GM21367 (cell line): ENCODE data around the gene EGR1.

ENCODE experiments used
- ATAC-seq: cut with Tn5 transposase; IDR thresholded peaks from one replicate; pipeline ENCODE4 v1.9.1; 2021; ENCODE audit not compliant: unreplicated experiment

EGR1 gene

GRCh38 chr5:138465261-138466124 is at the start of gene EGR1:
EGR1 (plus strand) TSS chr5:138465479; CDS start chr5:138465762, 283 bp downstream.
- ATAC-seq = peak; percentile 42

GRCh38 chr5:138418444-138418843 is 46.8 kb upstream of the EGR1 start:
- ATAC-seq = no peak

GRCh38 chr5:138425079-138425478 is 40.2 kb upstream of the EGR1 start:
- no peak for ATAC-seq

- ATAC-seq = no peak
Measured at GRCh38 chr5:138435943-138436342, 29.3 kb upstream of the EGR1 start.

- no peak for ATAC-seq
Measured at GRCh38 chr5:138438003-138438723, 27.1 kb upstream of the EGR1 start.

- ATAC-seq = peak; percentile 61
Measured at GRCh38 chr5:138438724-138439476, 26.4 kb upstream of the EGR1 start, which contains the start of gene REEP2. REEP2 (plus strand) TSS chr5:138439057; CDS start chr5:138439209, 152 bp downstream.

GRCh38 chr5:138439477-138440158 is 25.7 kb upstream of the EGR1 start:
- no peak for ATAC-seq

GRCh38 chr5:138440159-138441073 is 24.9 kb upstream of the EGR1 start:
- no peak for ATAC-seq

- ATAC-seq = no peak
Measured at GRCh38 chr5:138441221-138441620, 24.1 kb upstream of the EGR1 start.

- ATAC-seq = no peak
Measured at GRCh38 chr5:138444078-138444773, 21.1 kb upstream of the EGR1 start.

GRCh38 chr5:138444774-138445546 is 20.3 kb upstream of the EGR1 start:
- ATAC-seq = no peak

- ATAC-seq = no peak
Measured at GRCh38 chr5:138445547-138446271, 19.6 kb upstream of the EGR1 start.

- no peak for ATAC-seq
Measured at GRCh38 chr5:138448070-138448469, 17.2 kb upstream of the EGR1 start.

- ATAC-seq = no peak
Measured at GRCh38 chr5:138448481-138449398, 16.5 kb upstream of the EGR1 start.

- ATAC-seq = no peak
Measured at GRCh38 chr5:138449501-138450239, 15.6 kb upstream of the EGR1 start.

- no peak for ATAC-seq
Measured at GRCh38 chr5:138450971-138451370, 14.3 kb upstream of the EGR1 start.
